ENCODE measurements around the gene DIP2A.
A peak's percentile ranks its signal among the peaks of the same experiment; 100 is the strongest.

DIP2A gene

GRCh38 chr21:46538262-46538661, 79.6 kb downstream of the DIP2A start:
- no peak for DNase-seq

- no peak for DNase-seq
Observed at GRCh38 chr21:46538851-46539666, 80.4 kb downstream of the DIP2A start.

- DNase-seq, result no peak
Observed at GRCh38 chr21:46540087-46540710, 81.5 kb downstream of the DIP2A start.

- DNase-seq, result no peak
Observed at GRCh38 chr21:46542588-46543124, 84.0 kb downstream of the DIP2A start.

GRCh38 chr21:46543306-46543705, 84.6 kb downstream of the DIP2A start:
- DNase-seq, result no peak

- no peak for DNase-seq
Observed at GRCh38 chr21:46544003-46544402, 85.3 kb downstream of the DIP2A start.

GRCh38 chr21:46544824-46545223, 86.1 kb downstream of the DIP2A start:
- DNase-seq, result no peak

GRCh38 chr21:46545363-46545762, 86.7 kb downstream of the DIP2A start:
- DNase-seq, result no peak

- no peak for DNase-seq
Observed at GRCh38 chr21:46545911-46546310, 87.2 kb downstream of the DIP2A start.

- DNase-seq, result no peak
Observed at GRCh38 chr21:46546799-46547198, 88.1 kb downstream of the DIP2A start.

GRCh38 chr21:46549650-46550049, 91.0 kb downstream of the DIP2A start:
- DNase-seq, result no peak

GRCh38 chr21:46550116-46550941, 91.6 kb downstream of the DIP2A start:
- DNase-seq, result no peak

- peak; percentile 35 for DNase-seq
Observed at GRCh38 chr21:46551636-46552241, 93.0 kb downstream of the DIP2A start.

- no peak for DNase-seq
Observed at GRCh38 chr21:46552274-46552673, 93.6 kb downstream of the DIP2A start.

GRCh38 chr21:46552865-46553379, 94.2 kb downstream of the DIP2A start:
- DNase-seq, result no peak

GRCh38 chr21:46553993-46554392, 95.3 kb downstream of the DIP2A start:
- DNase-seq, result no peak

- DNase-seq, result no peak
Observed at GRCh38 chr21:46554431-46555224, 95.9 kb downstream of the DIP2A start.

- no peak for DNase-seq
Observed at GRCh38 chr21:46555225-46555617, 96.5 kb downstream of the DIP2A start.

GRCh38 chr21:46555678-46556077, 97.0 kb downstream of the DIP2A start:
- DNase-seq, result no peak

GRCh38 chr21:46556802-46557201, 98.1 kb downstream of the DIP2A start:
- DNase-seq, result no peak

GRCh38 chr21:46557469-46557868, 98.8 kb downstream of the DIP2A start:
- no peak for DNase-seq

- DNase-seq, result no peak
Observed at GRCh38 chr21:46557919-46558392, 99.3 kb downstream of the DIP2A start.
